ENCODE measurements around the gene USP33.

DNA sequence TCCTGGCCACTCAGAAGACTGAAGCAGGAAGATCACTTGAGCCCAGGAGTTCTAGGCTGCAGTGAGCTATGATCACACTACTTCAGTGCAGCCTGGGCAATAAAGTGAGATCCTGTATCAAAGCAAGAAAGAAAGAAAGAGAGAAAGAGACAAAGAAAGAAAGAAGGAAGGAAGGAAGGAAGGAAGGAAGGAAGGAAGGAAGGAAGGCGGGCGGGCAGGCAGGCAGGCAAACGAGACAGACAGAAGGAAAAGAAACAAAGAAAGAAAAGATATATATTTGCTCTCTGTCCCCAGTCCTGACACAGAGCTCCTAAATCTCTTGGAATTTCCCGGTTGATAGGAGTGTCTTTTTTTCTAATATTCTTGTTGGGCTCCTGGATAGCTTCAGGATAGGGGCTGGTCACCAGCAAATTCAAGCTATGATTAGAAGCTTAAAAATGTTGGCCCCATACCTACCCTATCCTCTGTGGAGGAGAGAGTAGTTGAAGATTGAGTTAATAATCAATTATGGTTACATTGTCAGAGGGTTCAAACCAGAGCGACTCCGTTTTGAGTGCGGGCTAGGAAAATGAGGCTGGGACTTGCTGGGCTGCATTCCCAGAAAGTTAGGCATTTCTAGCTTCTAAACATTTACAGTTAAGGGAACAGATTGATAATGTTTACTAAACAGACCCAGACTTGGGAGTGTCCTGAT is 16.5 kb upstream of the USP33 start:
- no peak for TF ChIP-seq POLR2AphosphoS5 (IDR thresholded peaks at IDR 0.05; ENCODE audit: low read length)
- TF ChIP-seq LARP7 (IDR thresholded peaks at IDR 0.05) = no peak
- TF ChIP-seq, protein P1, sequence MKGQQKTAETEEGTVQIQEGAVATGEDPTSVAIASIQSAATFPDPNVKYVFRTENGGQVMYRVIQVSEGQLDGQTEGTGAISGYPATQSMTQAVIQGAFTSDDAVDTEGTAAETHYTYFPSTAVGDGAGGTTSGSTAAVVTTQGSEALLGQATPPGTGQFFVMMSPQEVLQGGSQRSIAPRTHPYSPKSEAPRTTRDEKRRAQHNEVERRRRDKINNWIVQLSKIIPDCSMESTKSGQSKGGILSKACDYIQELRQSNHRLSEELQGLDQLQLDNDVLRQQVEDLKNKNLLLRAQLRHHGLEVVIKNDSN (IDR thresholded peaks at IDR 0.05; ENCODE audit: borderline replicate concordance, extremely low read length, insufficient read depth, low read depth, low read length) = no peak
- no peak for TF ChIP-seq CBFB (IDR thresholded peaks at IDR 0.05; ENCODE audit: low read depth)
- no peak for TF ChIP-seq CTCF (IDR thresholded peaks at IDR 0.05 in 2 of 3, conservative IDR thresholded peaks at IDR 0.05 in 1 of 3; ENCODE audit: control insufficient read depth in 2 of 3, extremely low read depth in 1 of 3, insufficient read depth in 1 of 3, low read depth in 3 of 3, low read length in 3 of 3)
- no peak for TF ChIP-seq POLR2AphosphoS2 (IDR thresholded peaks at IDR 0.05; ENCODE audit: low read depth, low read length)
- TF ChIP-seq EP300 (IDR thresholded peaks at IDR 0.05; ENCODE audit: borderline replicate concordance in 1 of 2, control insufficient read depth in 1 of 2, low read depth in 2 of 2, low read length in 2 of 2) = no peak
- no peak for TF ChIP-seq ASH2L (IDR thresholded peaks at IDR 0.05; ENCODE audit: borderline replicate concordance, low read depth)
- no peak for TF ChIP-seq POLR2A (IDR thresholded peaks at IDR 0.05; ENCODE audit: low read depth, low read length)
- TF ChIP-seq POU2F2 (IDR thresholded peaks at IDR 0.05; ENCODE audit: borderline replicate concordance, low read depth, low read length) = no peak
- no peak for TF ChIP-seq CEBPB (IDR thresholded peaks at IDR 0.05; ENCODE audit: borderline replicate concordance in 1 of 2, low read depth in 2 of 2, low read length in 2 of 2)

Data from GM12878 (cell line).